ENCODE measurements around the gene STOML3. TPM values are rescaled to one million over a fixed set of nuclear protein-coding genes. Genes with fewer than 3 reads are reported as not detected.

STOML3 gene
- total and polyA plus RNA-seq, 7 donors: not detected

GRCh38 chr13:38957794-38958592 is 32.6 kb downstream of the STOML3 start:
- Histone ChIP-seq H3K27ac (no peak overlapping the region), H3K27me3 (ENCODE audit: insufficient read depth in 3 of 3, low read length in 2 of 3) (no peaks in the 10 kb centered on the region), H3K9me3 (no peaks in the 10 kb centered on the region), H3K4me3 (no peak overlapping the region), H3K4me1 (no peaks in the 10 kb centered on the region), H3K36me3 (ENCODE audit: insufficient read depth in 1 of 2, low read depth in 1 of 2) (no peaks in the 10 kb centered on the region)
- DNase-seq (no peak), ATAC-seq (no peak)
- TF ChIP-seq CTCF (IDR thresholded peaks at IDR 0.05): no peak
- intact Hi-C loops (cut with DNase I): no loop called here
- 83 to 89% (median 83%) methylated on average over 11 of the region's 11 CpGs for WGBS, 3 donors

GRCh38 chr13:38954844-38955243 is 35.8 kb downstream of the STOML3 start:
- DNase-seq (no peak), ATAC-seq (no peak)
- H3K4me1 ChIP-seq: no peaks in the 10 kb centered on the region
- H3K36me3 ChIP-seq (ENCODE audit: insufficient read depth in 1 of 2, low read depth in 1 of 2): no peaks in the 10 kb centered on the region
- no peaks in the 10 kb centered on the region for H3K9me3 ChIP-seq
- H3K4me3 ChIP-seq: no peak overlapping the region
- H3K27ac ChIP-seq: no peak overlapping the region
- no peaks in the 10 kb centered on the region for H3K27me3 ChIP-seq (ENCODE audit: insufficient read depth in 3 of 3, low read length in 2 of 3)
- no peak for TF ChIP-seq CTCF (IDR thresholded peaks at IDR 0.05)
- intact Hi-C loops (cut with DNase I): no loop called here

GRCh38 chr13:38954291-38954690 is 36.3 kb downstream of the STOML3 start:
- H3K36me3 ChIP-seq (ENCODE audit: insufficient read depth in 1 of 2, low read depth in 1 of 2): no peaks in the 10 kb centered on the region
- intact Hi-C loops (cut with DNase I): no loop called here
- H3K27ac ChIP-seq: no peak overlapping the region
- DNase-seq (no peak), ATAC-seq (no peak)
- H3K9me3 ChIP-seq: no peaks in the 10 kb centered on the region
- H3K4me1 ChIP-seq: no peaks in the 10 kb centered on the region
- no peak for TF ChIP-seq CTCF (IDR thresholded peaks at IDR 0.05)
- no peaks in the 10 kb centered on the region for H3K27me3 ChIP-seq (ENCODE audit: insufficient read depth in 3 of 3, low read length in 2 of 3)
- 43 to 55% (median 51%) methylated on average over 2 of the region's 2 CpGs for WGBS, 3 donors
- H3K4me3 ChIP-seq: no peak overlapping the region

GRCh38 chr13:38952827-38953226 is 37.8 kb downstream of the STOML3 start:
- no peaks in the 10 kb centered on the region for H3K4me1 ChIP-seq
- WGBS, 3 donors: 81 to 91% (median 87%) methylated on average over 1 of the region's 1 CpG
- no peak for DNase-seq
- H3K27me3 ChIP-seq (ENCODE audit: insufficient read depth in 3 of 3, low read length in 2 of 3): peaks cover 0 to 2% (median 0%) of the 10 kb centered on the region in 3 donors
- intact Hi-C loops (cut with DNase I): no loop called here
- TF ChIP-seq CTCF (IDR thresholded peaks at IDR 0.05): no peak
- H3K36me3 ChIP-seq (ENCODE audit: insufficient read depth in 1 of 2, low read depth in 1 of 2): no peaks in the 10 kb centered on the region
- no peak for ATAC-seq
- no peak overlapping the region for H3K4me3 ChIP-seq
- H3K9me3 ChIP-seq: no peaks in the 10 kb centered on the region
- no peak overlapping the region for H3K27ac ChIP-seq

Data from psoas muscle (tissue), 8 donors.